Measurements from ENCODE around the gene DISP3. TPM values are rescaled to one million over a fixed set of nuclear protein-coding genes. Genes with fewer than 3 reads are reported as not detected.

The DISP3 gene
- total and polyA plus RNA-seq, 2 of the 13 experiments (the other 11 are each of a cell fraction or from before 2014, with no cell fraction given), result 0.08 to 0.13 TPM

GRCh38 chr1:11524465-11525150, 45.7 kb downstream of the DISP3 start (continued):
- TF ChIP-seq YY1 (IDR thresholded peaks at IDR 0.05; ENCODE audit: insufficient read depth, insufficient replicate concordance, low read depth, low read length), result no peak
- no peak for TF ChIP-seq BRD4 (CRISPR knock-in tag; IDR thresholded peaks at IDR 0.05)
- TF ChIP-seq ZBTB37 (CRISPR knock-in tag; IDR thresholded peaks at IDR 0.05), result no peak
- TF ChIP-seq SP1 (IDR thresholded peaks at IDR 0.05), result no peak
- TF ChIP-seq SP1 (CRISPR knock-in tag; IDR thresholded peaks at IDR 0.05), result no peak
- no peak for TF ChIP-seq YEATS4 (CRISPR knock-in tag; IDR thresholded peaks at IDR 0.05; ENCODE audit: borderline replicate concordance)
- no peak for TF ChIP-seq CEBPG (CRISPR knock-in tag; IDR thresholded peaks at IDR 0.05)
- TF ChIP-seq ZKSCAN8 (CRISPR knock-in tag; IDR thresholded peaks at IDR 0.05; ENCODE audit: borderline replicate concordance), result no peak
- TF ChIP-seq CBX1 (IDR thresholded peaks at IDR 0.05; ENCODE audit: low read depth), result no peak
- no peak for TF ChIP-seq HMG20A (CRISPR knock-in tag; IDR thresholded peaks at IDR 0.05; ENCODE audit: borderline replicate concordance)
- no peak for TF ChIP-seq STAG1 (CRISPR knock-in tag; IDR thresholded peaks at IDR 0.05)
- no peak for TF ChIP-seq BRCA1 (CRISPR knock-in tag; IDR thresholded peaks at IDR 0.05)
- no peak for TF ChIP-seq ZMYM2 (CRISPR knock-in tag; IDR thresholded peaks at IDR 0.05)
- no peak for TF ChIP-seq SKIL (CRISPR knock-in tag; IDR thresholded peaks at IDR 0.05; ENCODE audit: borderline replicate concordance)
- TF ChIP-seq NAIF1 (CRISPR knock-in tag; IDR thresholded peaks at IDR 0.05; ENCODE audit: borderline replicate concordance), result no peak
- no peak for TF ChIP-seq ZNF543 (CRISPR knock-in tag; IDR thresholded peaks at IDR 0.05)

All from HepG2 (cell line).